Osteocyte (in vitro differentiated cells): ENCODE measurements around the gene CCDC187. TPM values are rescaled to one million over a fixed set of nuclear protein-coding genes. Genes with fewer than 3 reads are reported as not detected.

Source experiments
- DNase-seq: peaks from one replicate; pipeline ENCODE4 v3.0.0; 2021; ENCODE audit warnings: mixed read lengths; ENCODE audit not compliant: unreplicated experiment; ENCODE audit errors: extremely low spot score
- H3K27ac Mint-ChIP-seq: one replicate; pipeline ENCODE4 v1.8.0; 2021; ENCODE audit warnings: mild to moderate bottlenecking, mixed read lengths; ENCODE audit not compliant: unreplicated experiment
- H3K27me3 Mint-ChIP-seq: one replicate; pipeline ENCODE4 v1.8.0; 2021; ENCODE audit warnings: mixed read lengths; ENCODE audit not compliant: unreplicated experiment
- H3K36me3 Mint-ChIP-seq: one replicate; pipeline ENCODE4 v1.8.0; 2021; ENCODE audit warnings: mixed read lengths; ENCODE audit not compliant: unreplicated experiment
- H3K4me1 Mint-ChIP-seq: one replicate; pipeline ENCODE4 v1.8.0; 2021; ENCODE audit warnings: mixed read lengths; ENCODE audit not compliant: unreplicated experiment
- H3K4me3 Mint-ChIP-seq: one replicate; pipeline ENCODE4 v1.8.0; 2021; ENCODE audit warnings: mild to moderate bottlenecking, moderate library complexity, mixed read lengths; ENCODE audit not compliant: unreplicated experiment
- H3K9me3 Mint-ChIP-seq: one replicate; pipeline ENCODE4 v1.8.0; 2021; ENCODE audit warnings: mixed read lengths; ENCODE audit not compliant: unreplicated experiment
- CTCF ChIP-seq: fragments of 200-600 bp; sonication (generic); IDR thresholded peaks from 2 replicates; pipeline ENCODE4 v1.5.0; 2021; ENCODE audit warnings: antibody characterized with exemption, mild to moderate bottlenecking, moderate library complexity
- total RNA-seq: library from RNA; stranded (reverse); gene quantifications from 2 replicates; pipeline ENCODE4 v1.2.1, GENCODE V29; 2021

CCDC187 gene
- total RNA-seq, 1 donor from 2014 or later = not detected

- Mint-ChIP-seq H3K36me3 (no peaks in the 10 kb centered on the region), H3K9me3 (no peaks in the 10 kb centered on the region), H3K4me3 (no peak overlapping the region), H3K4me1 (peaks cover 23% of the 10 kb centered on the region), H3K27me3 (no peaks in the 10 kb centered on the region), H3K27ac (no peak overlapping the region)
- no peak for TF ChIP-seq CTCF
- DNase-seq = no peak
Observed at GRCh38 chr9:136349546-136349945, 45.7 kb upstream of the CCDC187 start.

- Mint-ChIP-seq H3K36me3 (no peaks in the 10 kb centered on the region), H3K27ac (no peak overlapping the region), H3K27me3 (no peaks in the 10 kb centered on the region), H3K4me3 (no peak overlapping the region), H3K4me1 (peaks cover 18% of the 10 kb centered on the region), H3K9me3 (no peaks in the 10 kb centered on the region)
- no peak for TF ChIP-seq CTCF
- DNase-seq = no peak
Observed at GRCh38 chr9:136348691-136349090, 44.8 kb upstream of the CCDC187 start.

GRCh38 chr9:136347472-136348256 is 43.8 kb upstream of the CCDC187 start:
- no peak overlapping the region for H3K27ac Mint-ChIP-seq
- TF ChIP-seq CTCF = no peak
- peaks cover 21% of the 10 kb centered on the region for H3K4me1 Mint-ChIP-seq
- no peaks in the 10 kb centered on the region for H3K27me3 Mint-ChIP-seq
- no peaks in the 10 kb centered on the region for H3K36me3 Mint-ChIP-seq
- no peak overlapping the region for H3K4me3 Mint-ChIP-seq
- H3K9me3 Mint-ChIP-seq = no peaks in the 10 kb centered on the region
- DNase-seq = no peak

GRCh38 chr9:136346927-136347465 is 43.1 kb upstream of the CCDC187 start:
- no peaks in the 10 kb centered on the region for H3K9me3 Mint-ChIP-seq
- no peak overlapping the region for H3K4me3 Mint-ChIP-seq
- no peak for TF ChIP-seq CTCF
- H3K27ac Mint-ChIP-seq = no peak overlapping the region
- DNase-seq = no peak
- no peaks in the 10 kb centered on the region for H3K36me3 Mint-ChIP-seq
- no peaks in the 10 kb centered on the region for H3K27me3 Mint-ChIP-seq
- peaks cover 25% of the 10 kb centered on the region for H3K4me1 Mint-ChIP-seq

- H3K27ac Mint-ChIP-seq = no peak overlapping the region
- no peaks in the 10 kb centered on the region for H3K36me3 Mint-ChIP-seq
- H3K27me3 Mint-ChIP-seq = no peaks in the 10 kb centered on the region
- no peak for TF ChIP-seq CTCF
- H3K9me3 Mint-ChIP-seq = no peaks in the 10 kb centered on the region
- no peak for DNase-seq
- peaks cover 27% of the 10 kb centered on the region for H3K4me1 Mint-ChIP-seq
- no peak overlapping the region for H3K4me3 Mint-ChIP-seq
Observed at GRCh38 chr9:136346157-136346481, 42.2 kb upstream of the CCDC187 start.
